ENCODE measurements around the gene GPR37L1. TPM values are rescaled to one million over a fixed set of nuclear protein-coding genes. Genes with fewer than 3 reads are reported as not detected.

The GPR37L1 gene
- total RNA-seq, 1 experiment from 2014 or later: 0.12 TPM

- Mint-ChIP-seq H3K4me3 (ENCODE audit: low read depth, unreplicated experiment) (no peak overlapping the region), H3K27ac (ENCODE audit: unreplicated experiment) (no peak overlapping the region), H3K4me1 (ENCODE audit: low read depth, unreplicated experiment) (peaks cover 10% of the 10 kb centered on the region), H3K36me3 (ENCODE audit: insufficient read depth, unreplicated experiment) (peaks cover 3% of the 10 kb centered on the region), H3K9me3 (ENCODE audit: low read depth, unreplicated experiment) (no peaks in the 10 kb centered on the region), H3K27me3 (ENCODE audit: unreplicated experiment) (peaks cover 8% of the 10 kb centered on the region)
- CTCF ChIA-PET: no interaction called here
- DNase-seq: no peak
- BruUV-seq (replicated peaks): no TSS peak
- intact Hi-C loops (cut with micrococcal nuclease; ENCODE audit: unreplicated experiment): no loop called here
- TF ChIP-seq CTCF (IDR thresholded peaks at IDR 0.05; ENCODE audit: unreplicated experiment): no peak
Measured at GRCh38 chr1:202150187-202150586, 27.5 kb downstream of the GPR37L1 start.

GRCh38 chr1:202150602-202151001 is 27.9 kb downstream of the GPR37L1 start:
- intact Hi-C loops (cut with micrococcal nuclease; ENCODE audit: unreplicated experiment): no loop called here
- Mint-ChIP-seq H3K4me1 (ENCODE audit: low read depth, unreplicated experiment) (peaks cover 14% of the 10 kb centered on the region), H3K4me3 (ENCODE audit: low read depth, unreplicated experiment) (no peak overlapping the region), H3K27ac (ENCODE audit: unreplicated experiment) (no peak overlapping the region), H3K27me3 (ENCODE audit: unreplicated experiment) (peaks cover 8% of the 10 kb centered on the region), H3K36me3 (ENCODE audit: insufficient read depth, unreplicated experiment) (no peaks in the 10 kb centered on the region), H3K9me3 (ENCODE audit: low read depth, unreplicated experiment) (no peaks in the 10 kb centered on the region)
- no peak for DNase-seq
- BruUV-seq (replicated peaks): no TSS peak
- CTCF ChIA-PET: no interaction called here
- TF ChIP-seq CTCF (IDR thresholded peaks at IDR 0.05; ENCODE audit: unreplicated experiment): no peak

GRCh38 chr1:202151045-202151444 is 28.3 kb downstream of the GPR37L1 start:
- H3K4me3 Mint-ChIP-seq (ENCODE audit: low read depth, unreplicated experiment): no peak overlapping the region
- peaks cover 8% of the 10 kb centered on the region for H3K27me3 Mint-ChIP-seq (ENCODE audit: unreplicated experiment)
- peaks cover 17% of the 10 kb centered on the region for H3K4me1 Mint-ChIP-seq (ENCODE audit: low read depth, unreplicated experiment)
- BruUV-seq (replicated peaks): no TSS peak
- H3K9me3 Mint-ChIP-seq (ENCODE audit: low read depth, unreplicated experiment): no peaks in the 10 kb centered on the region
- no peaks in the 10 kb centered on the region for H3K36me3 Mint-ChIP-seq (ENCODE audit: insufficient read depth, unreplicated experiment)
- TF ChIP-seq CTCF (IDR thresholded peaks at IDR 0.05; ENCODE audit: unreplicated experiment): no peak
- CTCF ChIA-PET: no interaction called here
- DNase-seq: no peak
- intact Hi-C loops (cut with micrococcal nuclease; ENCODE audit: unreplicated experiment): no loop called here
- H3K27ac Mint-ChIP-seq (ENCODE audit: unreplicated experiment): no peak overlapping the region

GRCh38 chr1:202152399-202152798 is 29.7 kb downstream of the GPR37L1 start:
- DNase-seq: no peak
- no peaks in the 10 kb centered on the region for H3K36me3 Mint-ChIP-seq (ENCODE audit: insufficient read depth, unreplicated experiment)
- no TSS peak for BruUV-seq (replicated peaks)
- peaks cover 17% of the 10 kb centered on the region for H3K4me1 Mint-ChIP-seq (ENCODE audit: low read depth, unreplicated experiment)
- no peak for TF ChIP-seq CTCF (IDR thresholded peaks at IDR 0.05; ENCODE audit: unreplicated experiment)
- no peak overlapping the region for H3K27ac Mint-ChIP-seq (ENCODE audit: unreplicated experiment)
- CTCF ChIA-PET: no interaction called here
- H3K27me3 Mint-ChIP-seq (ENCODE audit: unreplicated experiment): peaks cover 8% of the 10 kb centered on the region
- intact Hi-C loops (cut with micrococcal nuclease; ENCODE audit: unreplicated experiment): no loop called here
- no peaks in the 10 kb centered on the region for H3K9me3 Mint-ChIP-seq (ENCODE audit: low read depth, unreplicated experiment)
- H3K4me3 Mint-ChIP-seq (ENCODE audit: low read depth, unreplicated experiment): no peak overlapping the region
